C4-2B (cell line): ENCODE measurements around the gene BTG2.
A peak's percentile ranks its signal among the peaks of the same experiment; 100 is the strongest.

Experiments used
- CTCF ChIP-seq: fragments of 450-650 bp; conservative IDR thresholded peaks from 2 replicates; pipeline ENCODE4 v1.5.1; 2017; ENCODE audit warnings: mild to moderate bottlenecking
- ZFX ChIP-seq: fragments of 450-650 bp; IDR thresholded peaks from 2 replicates; pipeline ENCODE4 v1.6.1; 2017

- TF ChIP-seq CTCF (peak; percentile 20; the same call in 1 of the 2 replicates), ZFX (no peak)
Measured at GRCh38 chr1:203346060-203346768, 40.9 kb downstream of the BTG2 start.
